KBM-7 (cell line): ENCODE results near the gene KIAA0753.

Experiments
- DNase-seq: peaks from one replicate; pipeline ENCODE4 v3.0.0-alpha.2; 2015
- in situ Hi-C: fragments of 300-500 bp; cut with MboI; formaldehyde crosslinking; loops from 2 replicates; pipeline ENCODE4 v1.14.3; 2020; ENCODE audit warnings: low sequenced_read_pairs, low pct_unique_long_range_greater_than_20kb, mixed read lengths

The KIAA0753 gene

DNA sequence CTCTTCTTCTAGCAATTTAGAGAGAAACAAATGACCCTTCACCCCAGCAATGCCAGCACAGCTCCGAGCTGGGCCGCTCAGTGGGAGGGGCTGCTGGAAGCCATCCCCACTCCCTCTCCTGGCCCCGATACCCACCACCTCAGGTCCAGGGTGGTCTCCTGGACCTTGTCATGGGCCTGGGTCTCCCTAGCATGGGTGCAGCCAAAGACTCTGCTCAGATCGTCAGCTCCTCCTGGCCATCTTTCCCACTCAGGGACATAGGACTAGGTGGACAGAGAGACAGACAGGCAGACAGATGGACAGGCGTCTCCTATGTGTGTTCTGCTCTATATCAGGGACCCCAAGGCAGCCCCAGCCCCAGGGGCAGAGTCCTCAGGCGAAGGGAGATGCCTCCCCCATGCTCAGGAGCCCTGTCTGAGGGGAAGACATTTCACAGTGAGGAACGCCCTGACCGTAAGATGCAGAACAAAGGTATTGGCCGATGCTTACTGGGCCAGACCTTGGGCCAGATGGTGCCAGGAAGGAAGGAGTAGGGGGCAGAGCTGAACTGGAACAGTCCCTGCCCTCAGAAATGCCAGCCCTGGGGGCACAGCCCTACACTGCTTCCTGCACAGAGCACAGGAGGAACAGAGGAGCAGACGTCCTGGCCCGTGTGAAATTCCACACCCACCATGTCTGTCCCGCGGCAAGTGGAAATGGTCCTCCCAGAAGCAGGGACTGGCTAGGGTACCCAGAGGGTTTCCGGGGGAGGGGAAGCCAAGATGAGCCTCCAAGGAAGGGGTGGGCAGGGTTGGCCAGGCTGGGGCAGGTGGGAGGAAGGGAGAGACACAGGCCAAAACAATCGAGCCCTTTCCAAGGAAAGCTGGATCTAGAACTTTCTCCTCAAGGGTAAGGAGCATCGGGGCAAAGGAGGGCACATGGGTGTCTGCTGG is 97.2 kb downstream of the KIAA0753 start:
- in situ Hi-C loops: no loop called here

DNA sequence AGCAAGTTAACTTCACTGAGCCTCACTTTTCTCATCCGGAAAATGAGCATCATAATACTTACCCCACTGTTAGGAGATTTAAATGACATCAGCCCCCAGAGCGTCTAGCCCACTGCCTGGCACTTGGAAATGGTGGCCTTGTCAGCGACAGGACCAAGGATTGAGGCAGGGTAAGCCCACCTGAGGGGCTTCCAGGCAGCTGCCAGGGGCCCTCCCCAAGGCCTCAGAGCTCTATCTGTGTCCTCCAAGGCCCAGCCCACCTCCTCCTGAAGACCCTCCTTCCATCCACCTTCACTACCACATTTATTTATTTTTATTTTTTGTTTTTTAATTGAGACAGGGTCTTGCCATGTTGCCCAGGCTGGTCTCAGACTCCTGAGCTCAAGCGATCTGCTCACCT is 97.9 kb downstream of the KIAA0753 start:
- DNase-seq: no peak
- in situ Hi-C loops: no loop called here

More for the DNA sequence above, 97.2 kb downstream of the KIAA0753 start:
- no peak for DNase-seq

DNA sequence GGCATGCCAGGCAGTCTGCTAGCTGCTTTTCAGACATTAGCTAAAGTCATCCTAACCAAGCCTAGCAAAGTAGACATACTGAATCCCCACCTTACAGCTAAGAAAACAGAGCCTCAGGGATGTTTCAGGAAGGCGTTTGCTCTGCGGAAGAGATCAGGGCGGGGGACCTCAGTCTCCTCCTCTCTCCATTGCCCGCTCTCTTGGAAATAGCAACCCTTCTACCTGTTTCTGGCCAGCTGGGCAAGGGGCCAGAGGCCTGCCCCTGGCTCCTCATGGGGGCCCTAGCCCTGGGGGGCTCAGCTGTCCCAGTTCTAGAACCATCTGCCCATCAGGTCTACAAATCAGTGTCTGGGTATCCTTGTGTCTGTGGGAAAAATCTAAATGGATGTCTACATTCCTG is 98.6 kb downstream of the KIAA0753 start:
- no peak for DNase-seq
- in situ Hi-C loops: no loop called here

DNA sequence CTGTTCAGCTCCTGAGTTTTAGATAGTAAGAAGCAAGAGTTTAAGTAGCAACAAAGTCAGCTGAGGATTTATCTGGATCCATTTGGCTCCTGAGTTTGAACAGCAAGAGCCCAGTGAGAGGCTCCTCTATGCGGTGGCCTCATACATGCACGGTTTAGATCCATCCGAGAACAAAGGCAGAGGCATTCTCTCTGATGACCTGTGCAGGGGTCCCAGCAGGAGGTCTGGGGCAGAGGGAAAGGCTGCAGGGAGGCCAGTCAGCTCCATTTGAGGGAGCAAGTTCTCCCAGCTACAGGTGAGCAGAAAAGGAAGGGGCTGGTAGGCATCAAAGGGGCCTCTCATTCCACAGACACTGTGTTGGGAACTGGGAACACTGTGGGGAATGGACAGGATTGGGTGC is 100.6 kb downstream of the KIAA0753 start:
- DNase-seq: no peak
- in situ Hi-C loops: no loop called here

DNA sequence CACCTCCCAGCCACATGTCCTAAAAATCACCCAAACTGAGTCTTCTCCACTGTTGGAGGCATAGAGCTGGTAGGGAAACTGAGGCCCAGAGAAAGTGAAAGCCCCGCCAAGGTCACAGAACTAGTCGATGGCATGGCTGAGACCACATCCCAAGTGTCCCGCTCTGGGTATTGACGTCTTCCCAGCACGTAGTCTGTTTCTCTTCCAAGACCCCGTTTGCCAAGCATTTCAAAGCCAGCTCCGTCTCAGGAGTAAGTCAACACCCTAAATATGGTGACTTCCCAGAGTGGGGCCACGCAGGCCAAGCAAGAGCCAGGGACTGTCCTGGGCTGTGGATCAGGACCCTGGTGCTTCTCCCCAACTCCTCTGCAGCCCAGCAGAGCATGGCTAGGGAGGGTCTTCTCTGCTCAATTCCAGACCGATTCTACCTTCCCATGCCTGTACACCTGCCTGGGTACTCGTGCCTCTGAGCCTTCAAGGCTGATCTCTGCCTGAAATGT is 103.9 kb downstream of the KIAA0753 start:
- in situ Hi-C loops: no loop called here
- no peak for DNase-seq

DNA sequence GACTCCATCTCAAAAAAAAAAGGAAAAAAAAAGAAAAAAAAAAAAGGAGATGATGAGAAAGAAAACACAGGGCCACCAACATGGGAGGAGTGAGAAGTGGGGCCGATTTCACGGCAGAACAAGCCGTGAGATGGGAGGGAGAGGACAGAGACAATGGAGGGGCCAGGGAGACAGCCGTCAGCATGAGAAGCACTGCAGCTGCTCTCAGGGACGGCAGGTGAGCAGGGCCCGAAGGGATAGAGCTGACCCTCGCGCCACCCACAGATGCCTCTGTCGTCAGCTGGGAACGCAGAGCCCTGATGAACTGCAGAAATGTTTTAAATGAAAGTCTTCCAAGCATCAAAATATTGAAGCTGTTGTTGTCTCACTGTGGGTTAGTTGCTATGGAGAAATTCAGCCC is 104.5 kb downstream of the KIAA0753 start:
- in situ Hi-C loops: no loop called here
- no peak for DNase-seq

DNA sequence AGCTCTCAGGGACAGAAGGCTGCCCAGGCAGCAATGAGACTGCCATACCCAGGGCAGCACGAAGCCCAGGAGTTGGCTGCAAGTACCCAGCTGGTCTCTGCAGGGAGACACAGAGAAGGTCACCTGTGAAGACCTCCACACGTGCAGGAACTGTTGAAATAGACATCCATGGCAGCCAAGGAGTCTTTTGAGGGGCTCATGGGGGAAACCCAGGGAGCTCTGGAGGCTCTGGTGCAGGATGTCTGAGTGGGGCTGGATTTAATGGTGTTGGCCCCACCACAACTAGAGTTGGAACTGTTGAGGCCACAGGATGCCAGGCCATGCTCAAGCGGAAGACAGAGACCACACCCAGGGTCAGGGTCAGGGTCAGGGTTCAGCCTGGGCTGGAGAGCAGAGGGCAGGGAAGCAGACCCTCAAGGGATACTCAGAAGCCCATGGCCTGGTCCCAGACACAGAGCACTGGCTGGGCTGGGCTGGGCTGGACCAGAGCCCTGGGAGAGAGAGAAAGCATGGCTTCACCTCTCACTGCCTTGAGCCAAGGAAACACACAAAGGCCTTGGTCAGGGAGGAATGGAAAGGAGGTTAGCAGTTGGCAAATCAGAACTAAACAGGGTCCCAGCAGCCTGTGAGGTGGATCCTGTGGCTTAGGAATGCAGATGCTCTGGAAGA is 105.5 kb downstream of the KIAA0753 start:
- in situ Hi-C loops: no loop called here
- DNase-seq: no peak

DNA sequence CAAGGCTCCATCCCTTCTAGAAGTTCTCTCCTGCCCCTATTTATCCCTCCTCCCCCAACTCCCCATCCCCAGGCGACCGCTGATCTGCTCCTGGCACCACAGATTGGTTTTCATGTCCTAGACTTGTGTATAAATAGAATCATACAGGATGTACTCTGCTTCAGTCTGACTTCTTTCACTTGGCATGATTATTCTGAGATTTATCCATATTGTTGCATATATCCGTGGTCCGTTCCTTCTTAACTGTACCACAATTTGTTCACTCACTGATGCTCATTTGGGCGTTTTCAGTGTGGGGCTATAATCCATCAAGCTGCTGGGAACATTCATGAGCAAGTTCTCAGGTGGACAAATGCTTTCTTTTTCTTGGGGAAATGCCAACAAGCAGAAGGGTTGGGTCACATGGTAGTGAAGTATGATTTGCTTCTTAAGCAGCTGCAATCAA is 108.0 kb downstream of the KIAA0753 start:
- in situ Hi-C loops: no loop called here
- no peak for DNase-seq

DNA sequence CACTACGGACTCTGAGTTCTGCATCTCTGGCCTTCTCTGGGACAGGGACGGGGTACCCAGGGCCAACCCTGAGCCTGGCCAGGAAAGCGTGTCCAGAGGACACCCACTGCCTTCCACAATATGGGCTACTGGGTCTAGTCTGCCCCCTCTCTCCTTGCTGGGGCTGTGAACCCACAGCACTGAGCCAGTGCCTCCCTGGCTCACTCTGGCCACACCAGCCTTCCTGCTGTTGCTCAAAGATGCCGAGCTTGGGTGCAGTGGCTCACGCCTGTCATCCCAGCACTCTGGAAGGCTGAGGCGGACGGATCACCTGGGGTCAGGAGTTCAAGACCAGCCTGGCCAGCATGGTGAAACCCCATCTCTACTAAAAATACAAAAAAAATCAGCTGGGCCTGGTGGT is 108.9 kb downstream of the KIAA0753 start:
- in situ Hi-C loops: no loop called here
- no peak for DNase-seq

DNA sequence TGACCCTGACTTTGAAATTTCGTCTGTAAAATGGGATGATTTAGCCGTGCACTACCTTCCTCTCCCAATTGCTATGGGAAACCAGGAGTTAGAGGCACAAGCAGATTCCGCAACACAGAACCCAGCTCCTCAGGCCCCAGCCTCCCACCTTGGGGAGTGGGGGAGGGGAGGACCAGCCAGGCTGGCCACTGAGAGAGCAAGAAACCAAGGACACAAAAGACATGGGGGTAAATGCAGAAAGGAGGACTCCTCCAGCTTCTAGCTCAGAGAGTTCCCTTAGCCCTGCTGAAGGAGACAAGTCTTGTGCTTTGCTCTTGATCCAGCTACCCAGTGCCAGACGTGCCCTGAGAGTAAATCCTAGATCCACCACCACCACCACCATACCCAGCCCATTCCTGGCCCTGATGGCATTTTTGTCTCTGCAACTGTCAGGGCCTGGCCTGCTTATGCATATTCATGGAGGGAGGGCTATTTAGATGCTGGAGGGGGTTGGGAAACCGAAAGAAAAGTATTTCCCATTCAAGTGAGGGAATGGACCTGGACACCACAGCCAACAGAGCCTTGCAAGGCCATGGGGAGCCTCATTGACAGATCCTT is 110.1 kb downstream of the KIAA0753 start:
- in situ Hi-C loops: no loop called here
- no peak for DNase-seq

DNA sequence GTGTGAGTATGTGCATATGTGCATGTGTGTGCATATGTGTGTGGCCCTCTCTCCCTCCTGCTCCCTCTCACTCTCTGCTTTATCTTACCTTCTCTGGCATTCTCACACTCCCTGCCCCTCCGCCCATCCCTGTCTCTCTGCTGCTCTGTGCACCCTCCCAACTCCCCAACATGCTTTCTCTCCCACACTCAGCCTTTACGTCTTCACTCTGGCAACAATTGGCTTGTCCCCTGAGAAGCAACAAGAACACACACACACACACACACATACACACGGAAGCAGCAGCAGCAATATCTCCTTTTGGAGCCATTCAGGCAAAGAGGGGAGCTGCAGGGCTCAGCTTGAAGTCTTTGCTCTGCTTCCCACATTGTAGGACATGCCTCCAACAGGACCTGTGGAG is 112.0 kb downstream of the KIAA0753 start:
- in situ Hi-C loops: no loop called here
- DNase-seq: no peak
